AG09309 (cell line): ENCODE measurements around the gene RHBDL1.
A peak's percentile ranks its signal among the peaks of the same experiment; 100 is the strongest.

Experiments used
- DNase-seq: peaks from one replicate; pipeline ENCODE4 v3.0.0-alpha.2; 2010; ENCODE audit warnings: low read depth
- H3K4me3 ChIP-seq: 2 replicates; pipeline ENCODE4 v1.5.1; 2011; ENCODE audit warnings: mild to moderate bottlenecking, low read depth, low read length, moderate library complexity; ENCODE audit not compliant: control insufficient read depth
- CTCF ChIP-seq: IDR thresholded peaks from 2 replicates; pipeline ENCODE4 v1.5.1; 2011; ENCODE audit warnings: mild to moderate bottlenecking, low read depth, low read length, inconsistent platforms; ENCODE audit not compliant: insufficient read depth, control insufficient read depth; ENCODE audit errors: missing control alignments

RHBDL1 gene

GRCh38 chr16:724188-725040 lies 48.9 kb downstream of the RHBDL1 start:
- DNase-seq = no peak

GRCh38 chr16:725041-725376 lies 49.5 kb downstream of the RHBDL1 start:
- no peak for DNase-seq
- H3K4me3 ChIP-seq = no peak overlapping the region
- TF ChIP-seq CTCF = no peak

More at GRCh38 chr16:724188-725040, 48.9 kb downstream of the RHBDL1 start:
- no peak for TF ChIP-seq CTCF
- no peak overlapping the region for H3K4me3 ChIP-seq

GRCh38 chr16:725463-726187 lies 50.2 kb downstream of the RHBDL1 start:
- no peak overlapping the region for H3K4me3 ChIP-seq

GRCh38 chr16:726188-726437 lies 50.6 kb downstream of the RHBDL1 start:
- no peak overlapping the region for H3K4me3 ChIP-seq

More at GRCh38 chr16:725463-726187, 50.2 kb downstream of the RHBDL1 start:
- no peak for DNase-seq
- no peak for TF ChIP-seq CTCF

GRCh38 chr16:726438-727290 lies 51.2 kb downstream of the RHBDL1 start, which contains the start of the genes CCDC78 and HAGHL:
Gene CCDC78, minus strand, starts transcription at chr16:726443. Its CDS starts 76 bp downstream, at chr16:726367.
Gene HAGHL, plus strand, starts transcription at chr16:727106. Its CDS starts 404 bp downstream, at chr16:727510.
- TF ChIP-seq CTCF = no peak
- H3K4me3 ChIP-seq = peak within 1 kb of the TSS; percentile 57
- DNase-seq = no peak

More at GRCh38 chr16:726188-726437, 50.6 kb downstream of the RHBDL1 start:
- no peak for TF ChIP-seq CTCF
- no peak for DNase-seq

GRCh38 chr16:727291-727977 lies 52.0 kb downstream of the RHBDL1 start:
- peak overlapping the region; percentile 57 for H3K4me3 ChIP-seq
- no peak for TF ChIP-seq CTCF
- no peak for DNase-seq
